Astrocyte (in vitro differentiated cells and primary cell): ENCODE data around the gene VWA8. TPM values are rescaled to one million over a fixed set of nuclear protein-coding genes. Genes with fewer than 3 reads are reported as not detected.

ENCODE experiments used
- DNase-seq: peaks from one replicate; pipeline ENCODE4 v3.0.0-alpha.2; 2010; ENCODE audit warnings: low read depth
- FAIRE-seq: peaks from 2 replicates; lab custom pipeline; 2011; peaks lifted over from hg19 to GRCh38; lab: Jason Lieb, UNC
- H2AFZ ChIP-seq: 2 replicates; pipeline ENCODE4 v1.6.0; 2012; ENCODE audit warnings: low read depth, low read length, inconsistent platforms
- H3K27ac ChIP-seq: 2 replicates; pipeline ENCODE4 v1.5.1; 2011; ENCODE audit warnings: low read depth, low read length, inconsistent platforms
- H3K27me3 ChIP-seq: 2 replicates; pipeline ENCODE4 v1.6.0; 2011; ENCODE audit warnings: low read length, inconsistent platforms; ENCODE audit not compliant: insufficient read depth
- H3K36me3 ChIP-seq: 2 replicates; pipeline ENCODE4 v1.5.1; 2011; ENCODE audit warnings: low read length, inconsistent platforms; ENCODE audit not compliant: insufficient read depth
- H3K4me1 ChIP-seq: 2 replicates; pipeline ENCODE4 v1.5.1; 2011; ENCODE audit warnings: low read length, inconsistent platforms; ENCODE audit not compliant: insufficient read depth
- H3K4me2 ChIP-seq: 2 replicates; pipeline ENCODE4 v1.6.0; 2012; ENCODE audit warnings: low read length, inconsistent platforms
- H3K4me3 ChIP-seq: 2 replicates; pipeline ENCODE4 v1.5.1; 2011; ENCODE audit warnings: low read depth, mild to moderate bottlenecking, low read length, inconsistent platforms; ENCODE audit not compliant: insufficient read depth
- H3K79me2 ChIP-seq: 2 replicates; pipeline ENCODE4 v1.6.0; 2012; ENCODE audit warnings: mild to moderate bottlenecking, low read length, inconsistent platforms; ENCODE audit not compliant: insufficient read depth
- H3K9ac ChIP-seq: 2 replicates; pipeline ENCODE4 v1.6.0; 2012; ENCODE audit warnings: mild to moderate bottlenecking, low read length, inconsistent platforms
- H3K9me3 ChIP-seq: 2 replicates; pipeline ENCODE4 v1.5.1; 2012; ENCODE audit warnings: low read depth, mild to moderate bottlenecking, low read length, inconsistent platforms; ENCODE audit not compliant: insufficient read depth
- H4K20me1 ChIP-seq: 2 replicates; pipeline ENCODE4 v1.6.0; 2012; ENCODE audit warnings: low read length, inconsistent platforms; ENCODE audit not compliant: insufficient read depth
- H3K27ac Mint-ChIP-seq: one replicate; pipeline ENCODE4 v1.8.0; 2021; ENCODE audit warnings: mild to moderate bottlenecking, mixed read lengths; ENCODE audit not compliant: unreplicated experiment
- H3K27me3 Mint-ChIP-seq: one replicate; pipeline ENCODE4 v1.8.0; 2021; ENCODE audit warnings: low read depth, mixed read lengths; ENCODE audit not compliant: unreplicated experiment
- H3K36me3 Mint-ChIP-seq: one replicate; pipeline ENCODE4 v1.8.0; 2021; ENCODE audit warnings: low read depth, mixed read lengths; ENCODE audit not compliant: unreplicated experiment
- H3K4me1 Mint-ChIP-seq: one replicate; pipeline ENCODE4 v1.8.0; 2021; ENCODE audit warnings: low read depth, mixed read lengths; ENCODE audit not compliant: unreplicated experiment
- H3K4me3 Mint-ChIP-seq: one replicate; pipeline ENCODE4 v1.8.0; 2021; ENCODE audit warnings: mild to moderate bottlenecking, moderate library complexity, mixed read lengths; ENCODE audit not compliant: unreplicated experiment
- H3K9me3 Mint-ChIP-seq: one replicate; pipeline ENCODE4 v1.8.0; 2021; ENCODE audit warnings: mild to moderate bottlenecking, mixed read lengths; ENCODE audit not compliant: unreplicated experiment
- EZH2 ChIP-seq: IDR thresholded peaks from 2 replicates; pipeline ENCODE4 v1.6.1; 2012; ENCODE audit warnings: mild to moderate bottlenecking, low read length, inconsistent platforms; ENCODE audit not compliant: insufficient read depth
- total RNA-seq: library from RNA; stranded (reverse); gene quantifications from 2 replicates; pipeline ENCODE4 v1.2.1, GENCODE V29; 2021
- TF ChIP-seq, protein P1 (sequence below): IDR thresholded peaks from 2 replicates; pipeline ENCODE4 v1.5.1; 2011; ENCODE audit warnings: low read depth, mild to moderate bottlenecking, inconsistent platforms, low read length, moderate library complexity; ENCODE audit not compliant: insufficient read depth

The VWA8 gene
- total RNA-seq, 1 donor from 2014 or later: 15.6 TPM

DNA sequence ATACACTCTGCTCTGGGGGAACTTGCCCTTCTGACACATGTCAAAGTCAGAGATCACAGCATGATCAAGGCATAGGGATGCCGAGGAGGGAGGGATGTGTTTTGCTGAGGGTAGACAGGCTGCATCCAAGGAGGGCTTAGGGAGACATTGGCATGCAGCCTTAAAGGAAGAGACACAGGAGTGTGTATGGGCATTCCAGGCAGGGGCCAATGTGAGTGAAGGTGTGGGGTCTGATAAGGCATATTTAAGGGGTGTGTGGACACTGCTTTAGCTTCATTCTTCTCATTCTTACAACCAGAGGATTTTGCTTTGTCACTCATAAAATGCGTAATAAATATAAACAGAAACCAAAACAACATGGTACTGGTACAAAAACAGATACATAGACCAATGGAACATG, 310.2 kb downstream of the VWA8 start:
- H3K9me3 Mint-ChIP-seq: no peaks in the 10 kb centered on the region
- FAIRE-seq (no peak), DNase-seq (no peak)
- Histone ChIP-seq H2AFZ (no peak overlapping the region), H3K79me2 (no peaks in the 10 kb centered on the region), H3K4me3 (no peak overlapping the region), H4K20me1 (no peaks in the 10 kb centered on the region), H3K9me3 (no peaks in the 10 kb centered on the region), H3K27ac (no peak overlapping the region), H3K4me2 (no peak overlapping the region), H3K27me3 (no peaks in the 10 kb centered on the region), H3K36me3 (no peaks in the 10 kb centered on the region), H3K4me1 (peaks cover 10% of the 10 kb centered on the region), H3K9ac (no peak overlapping the region)
- TF ChIP-seq, protein P1, sequence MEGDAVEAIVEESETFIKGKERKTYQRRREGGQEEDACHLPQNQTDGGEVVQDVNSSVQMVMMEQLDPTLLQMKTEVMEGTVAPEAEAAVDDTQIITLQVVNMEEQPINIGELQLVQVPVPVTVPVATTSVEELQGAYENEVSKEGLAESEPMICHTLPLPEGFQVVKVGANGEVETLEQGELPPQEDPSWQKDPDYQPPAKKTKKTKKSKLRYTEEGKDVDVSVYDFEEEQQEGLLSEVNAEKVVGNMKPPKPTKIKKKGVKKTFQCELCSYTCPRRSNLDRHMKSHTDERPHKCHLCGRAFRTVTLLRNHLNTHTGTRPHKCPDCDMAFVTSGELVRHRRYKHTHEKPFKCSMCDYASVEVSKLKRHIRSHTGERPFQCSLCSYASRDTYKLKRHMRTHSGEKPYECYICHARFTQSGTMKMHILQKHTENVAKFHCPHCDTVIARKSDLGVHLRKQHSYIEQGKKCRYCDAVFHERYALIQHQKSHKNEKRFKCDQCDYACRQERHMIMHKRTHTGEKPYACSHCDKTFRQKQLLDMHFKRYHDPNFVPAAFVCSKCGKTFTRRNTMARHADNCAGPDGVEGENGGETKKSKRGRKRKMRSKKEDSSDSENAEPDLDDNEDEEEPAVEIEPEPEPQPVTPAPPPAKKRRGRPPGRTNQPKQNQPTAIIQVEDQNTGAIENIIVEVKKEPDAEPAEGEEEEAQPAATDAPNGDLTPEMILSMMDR: no peak
- TF ChIP-seq EZH2: no peak
- peaks cover 7% of the 10 kb centered on the region for H3K36me3 Mint-ChIP-seq
- H3K27me3 Mint-ChIP-seq: no peaks in the 10 kb centered on the region
- peaks cover 19% of the 10 kb centered on the region for H3K4me1 Mint-ChIP-seq
- H3K4me3 Mint-ChIP-seq: no peak overlapping the region
- H3K27ac Mint-ChIP-seq: peak overlapping the region; percentile 36

GRCh38 chr13:41649659-41650058, 311.2 kb downstream of the VWA8 start:
- peaks cover 26% of the 10 kb centered on the region for H3K4me1 Mint-ChIP-seq
- no peak for DNase-seq

More at GRCh38 chr13:41649659-41650058, 311.2 kb downstream of the VWA8 start:
- Histone ChIP-seq H3K27ac (no peak overlapping the region), H4K20me1 (no peaks in the 10 kb centered on the region), H3K9me3 (no peaks in the 10 kb centered on the region), H3K79me2 (no peaks in the 10 kb centered on the region), H3K4me1 (peaks cover 18% of the 10 kb centered on the region), H3K4me3 (no peak overlapping the region), H3K9ac (no peak overlapping the region), H3K4me2 (no peak overlapping the region), H3K27me3 (no peaks in the 10 kb centered on the region), H3K36me3 (no peaks in the 10 kb centered on the region), H2AFZ (no peak overlapping the region)
- Mint-ChIP-seq H3K27ac (peak overlapping the region; percentile 81), H3K27me3 (no peaks in the 10 kb centered on the region), H3K9me3 (no peaks in the 10 kb centered on the region), H3K36me3 (peaks cover 5% of the 10 kb centered on the region), H3K4me3 (no peak overlapping the region)
- TF ChIP-seq, protein P1: peak; percentile 36
- TF ChIP-seq EZH2: no peak
- FAIRE-seq: peak; percentile 75
